Measurements from ENCODE around the gene CLEC3B.

The CLEC3B gene

DNA sequence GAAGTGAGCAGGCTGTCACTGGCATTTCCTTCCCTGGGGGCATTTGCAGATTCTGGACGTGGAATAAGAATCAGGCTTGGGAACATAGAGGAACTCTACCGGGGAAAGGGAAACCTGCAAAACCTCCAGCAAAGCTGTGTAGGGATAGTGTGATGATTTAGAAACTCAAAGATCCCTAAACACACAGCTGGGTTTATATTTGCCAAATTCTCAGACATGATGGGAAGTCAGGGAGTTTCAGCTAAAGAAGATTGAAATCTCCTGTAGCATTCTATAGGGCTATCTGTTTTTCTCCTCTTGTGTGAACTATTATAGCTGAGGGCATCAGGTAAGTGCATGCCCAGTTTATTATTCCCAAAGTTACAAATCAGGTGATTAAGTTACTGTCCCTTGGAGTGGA lies 9.2 kb upstream of the CLEC3B start:
- TF ChIP-seq, protein P1, sequence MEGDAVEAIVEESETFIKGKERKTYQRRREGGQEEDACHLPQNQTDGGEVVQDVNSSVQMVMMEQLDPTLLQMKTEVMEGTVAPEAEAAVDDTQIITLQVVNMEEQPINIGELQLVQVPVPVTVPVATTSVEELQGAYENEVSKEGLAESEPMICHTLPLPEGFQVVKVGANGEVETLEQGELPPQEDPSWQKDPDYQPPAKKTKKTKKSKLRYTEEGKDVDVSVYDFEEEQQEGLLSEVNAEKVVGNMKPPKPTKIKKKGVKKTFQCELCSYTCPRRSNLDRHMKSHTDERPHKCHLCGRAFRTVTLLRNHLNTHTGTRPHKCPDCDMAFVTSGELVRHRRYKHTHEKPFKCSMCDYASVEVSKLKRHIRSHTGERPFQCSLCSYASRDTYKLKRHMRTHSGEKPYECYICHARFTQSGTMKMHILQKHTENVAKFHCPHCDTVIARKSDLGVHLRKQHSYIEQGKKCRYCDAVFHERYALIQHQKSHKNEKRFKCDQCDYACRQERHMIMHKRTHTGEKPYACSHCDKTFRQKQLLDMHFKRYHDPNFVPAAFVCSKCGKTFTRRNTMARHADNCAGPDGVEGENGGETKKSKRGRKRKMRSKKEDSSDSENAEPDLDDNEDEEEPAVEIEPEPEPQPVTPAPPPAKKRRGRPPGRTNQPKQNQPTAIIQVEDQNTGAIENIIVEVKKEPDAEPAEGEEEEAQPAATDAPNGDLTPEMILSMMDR (IDR thresholded peaks at IDR 0.05; ENCODE audit: low read depth, low read length) = no peak
- no peak for DNase-seq
- Histone ChIP-seq H3K36me3 (peaks cover 17% of the 10 kb centered on the region), H3K27ac (no peak overlapping the region), H3K4me3 (ENCODE audit: low read depth, low read length) (no peak overlapping the region), H3K9me3 (ENCODE audit: severe bottlenecking) (no peaks in the 10 kb centered on the region), H3K27me3 (ENCODE audit: insufficient read depth, low read depth, severe bottlenecking) (no peaks in the 10 kb centered on the region)

DNA sequence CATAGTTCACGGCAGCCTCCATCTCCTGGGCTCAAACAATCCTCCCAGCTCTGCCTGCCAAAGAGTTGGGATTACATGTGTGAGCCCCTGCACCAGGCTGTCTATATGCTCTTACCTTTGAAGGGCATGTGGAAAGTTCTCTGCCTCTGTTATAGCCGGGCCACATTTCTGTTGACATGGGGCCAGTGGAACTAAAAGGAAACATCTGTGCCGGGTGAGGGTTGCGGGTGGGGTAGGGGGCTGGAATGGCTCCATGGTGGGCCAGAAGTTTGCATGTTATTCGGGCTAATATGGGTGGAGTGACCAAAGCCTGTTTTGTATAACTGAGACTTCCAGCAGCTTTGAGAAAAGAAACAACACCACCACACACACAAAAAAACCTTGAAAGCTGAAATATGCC lies 8.3 kb upstream of the CLEC3B start:
- Histone ChIP-seq H3K36me3 (peaks cover 10% of the 10 kb centered on the region), H3K4me3 (ENCODE audit: low read depth, low read length) (no peak overlapping the region), H3K9me3 (ENCODE audit: severe bottlenecking) (no peaks in the 10 kb centered on the region), H3K27me3 (ENCODE audit: insufficient read depth, low read depth, severe bottlenecking) (no peaks in the 10 kb centered on the region), H3K27ac (no peak overlapping the region)
- TF ChIP-seq, protein P1 (IDR thresholded peaks at IDR 0.05; ENCODE audit: low read depth, low read length) = no peak
- DNase-seq = no peak

DNA sequence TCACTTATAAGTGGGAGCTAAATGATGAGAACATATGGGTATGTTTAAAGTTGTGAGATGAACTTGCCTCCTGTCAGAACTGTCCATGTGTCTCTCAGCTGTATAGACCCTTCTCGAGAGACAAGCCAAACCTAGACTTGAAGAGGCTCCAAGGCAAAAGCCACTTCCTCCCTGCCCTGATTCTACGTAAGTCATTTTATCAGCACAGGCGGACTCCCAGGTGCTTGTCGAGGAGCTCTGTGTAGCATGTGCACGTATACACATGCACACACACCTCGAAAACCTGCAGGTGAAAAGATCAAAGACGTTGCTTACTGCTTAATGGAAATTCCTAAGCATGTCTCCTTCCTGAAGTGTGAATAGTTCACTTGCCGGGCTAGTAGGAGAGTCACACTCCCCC lies 5.6 kb upstream of the CLEC3B start:
- DNase-seq = no peak
- Histone ChIP-seq H3K27ac (no peak overlapping the region), H3K4me3 (ENCODE audit: low read depth, low read length) (no peak overlapping the region), H3K27me3 (ENCODE audit: insufficient read depth, low read depth, severe bottlenecking) (no peaks in the 10 kb centered on the region), H3K9me3 (ENCODE audit: severe bottlenecking) (no peaks in the 10 kb centered on the region), H3K36me3 (no peaks in the 10 kb centered on the region; the same call in 1 of the 2 replicates)
- TF ChIP-seq, protein P1 (IDR thresholded peaks at IDR 0.05; ENCODE audit: low read depth, low read length) = no peak

DNA sequence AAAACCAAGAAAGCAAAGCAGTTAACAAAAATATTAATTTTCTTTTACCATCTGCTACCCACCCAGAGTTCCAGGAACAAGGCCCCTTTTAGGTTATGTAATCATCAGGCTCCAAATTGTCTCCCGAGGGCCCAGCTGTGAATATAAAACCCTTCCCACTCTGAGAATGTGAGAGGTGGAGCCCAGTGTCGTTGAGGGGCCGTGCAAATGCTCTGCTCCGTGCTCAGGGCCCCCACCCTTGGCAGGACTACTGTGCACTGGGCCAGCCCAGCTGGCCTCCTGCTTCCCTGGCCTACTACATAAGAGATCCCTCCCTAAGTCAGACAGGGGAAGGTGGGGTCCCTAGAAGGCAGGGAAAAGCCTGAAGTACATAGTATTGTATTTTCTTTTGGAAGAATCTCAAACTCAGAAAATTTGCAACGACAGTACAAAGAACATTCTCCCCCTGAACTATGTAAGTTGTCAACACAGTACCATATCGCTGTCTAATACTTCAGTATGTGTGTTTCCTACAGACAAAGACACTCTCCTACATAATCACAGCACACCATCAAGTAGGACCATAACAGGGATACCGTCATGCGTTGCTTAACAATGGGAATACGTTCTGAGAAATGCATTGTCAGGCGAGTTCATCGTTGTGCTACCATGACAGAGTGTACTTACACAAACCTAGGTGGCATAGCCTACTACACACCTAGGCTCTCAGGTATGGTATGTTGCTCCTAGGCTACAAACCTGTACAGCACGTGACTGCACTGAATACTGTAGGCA lies 4.4 kb upstream of the CLEC3B start:
- no peak for DNase-seq
- no peak overlapping the region for H3K27ac ChIP-seq
- TF ChIP-seq, protein P1 (IDR thresholded peaks at IDR 0.05; ENCODE audit: low read depth, low read length) = no peak
- no peak overlapping the region for H3K4me3 ChIP-seq (ENCODE audit: low read depth, low read length)
- H3K9me3 ChIP-seq (ENCODE audit: severe bottlenecking) = no peaks in the 10 kb centered on the region
- H3K36me3 ChIP-seq = no peaks in the 10 kb centered on the region
- no peaks in the 10 kb centered on the region for H3K27me3 ChIP-seq (ENCODE audit: insufficient read depth, low read depth, severe bottlenecking)

DNA sequence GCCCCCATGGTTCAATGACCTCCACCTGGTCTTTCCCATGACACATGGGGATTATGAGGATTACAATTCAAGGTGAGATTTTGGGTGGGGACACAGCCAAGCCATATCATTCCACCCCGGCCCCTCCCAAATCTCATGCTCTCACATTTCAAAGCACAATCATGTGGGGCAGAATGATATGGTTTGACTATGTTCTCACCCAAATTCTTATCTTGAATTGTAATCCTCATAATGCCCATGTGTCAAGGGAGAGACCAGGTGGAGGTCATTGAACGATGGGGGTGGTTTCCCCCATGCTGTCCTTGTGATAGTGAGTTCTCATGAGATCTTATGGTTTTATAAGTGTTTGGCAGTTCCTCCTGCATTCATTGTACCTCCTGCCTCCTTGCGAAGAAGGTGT lies 2.4 kb upstream of the CLEC3B start:
- H3K27me3 ChIP-seq (ENCODE audit: insufficient read depth, low read depth, severe bottlenecking) = no peaks in the 10 kb centered on the region
- no peak overlapping the region for H3K4me3 ChIP-seq (ENCODE audit: low read depth, low read length)
- no peak for DNase-seq
- H3K9me3 ChIP-seq (ENCODE audit: severe bottlenecking) = no peaks in the 10 kb centered on the region
- H3K27ac ChIP-seq = no peak overlapping the region
- no peaks in the 10 kb centered on the region for H3K36me3 ChIP-seq
- TF ChIP-seq, protein P1 (IDR thresholded peaks at IDR 0.05; ENCODE audit: low read depth, low read length) = no peak

Measured in WERI-Rb-1 (cell line).